Measurements from ENCODE around the gene PTPRO.

DNA sequence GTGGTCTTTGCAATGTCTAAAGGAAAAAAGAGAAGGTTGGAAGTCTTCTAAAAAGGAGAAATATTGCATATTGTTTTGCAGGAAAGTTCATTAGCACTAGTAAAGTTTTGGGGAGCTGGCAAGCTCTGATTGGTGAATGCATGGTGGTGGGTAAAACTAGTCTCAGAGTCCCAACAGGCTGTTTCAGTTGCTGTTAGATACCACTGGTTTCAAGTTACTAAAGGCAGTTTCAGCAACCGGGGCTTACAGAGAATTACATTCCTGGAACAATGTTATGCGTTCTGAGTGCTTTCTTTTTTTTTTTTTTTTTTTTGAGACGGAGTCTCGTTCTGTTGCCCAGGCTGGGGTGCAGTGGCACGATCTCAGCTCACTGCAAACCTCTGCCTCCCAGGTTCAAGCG, 258.7 kb downstream of the PTPRO start:
- TF ChIP-seq, protein P1, sequence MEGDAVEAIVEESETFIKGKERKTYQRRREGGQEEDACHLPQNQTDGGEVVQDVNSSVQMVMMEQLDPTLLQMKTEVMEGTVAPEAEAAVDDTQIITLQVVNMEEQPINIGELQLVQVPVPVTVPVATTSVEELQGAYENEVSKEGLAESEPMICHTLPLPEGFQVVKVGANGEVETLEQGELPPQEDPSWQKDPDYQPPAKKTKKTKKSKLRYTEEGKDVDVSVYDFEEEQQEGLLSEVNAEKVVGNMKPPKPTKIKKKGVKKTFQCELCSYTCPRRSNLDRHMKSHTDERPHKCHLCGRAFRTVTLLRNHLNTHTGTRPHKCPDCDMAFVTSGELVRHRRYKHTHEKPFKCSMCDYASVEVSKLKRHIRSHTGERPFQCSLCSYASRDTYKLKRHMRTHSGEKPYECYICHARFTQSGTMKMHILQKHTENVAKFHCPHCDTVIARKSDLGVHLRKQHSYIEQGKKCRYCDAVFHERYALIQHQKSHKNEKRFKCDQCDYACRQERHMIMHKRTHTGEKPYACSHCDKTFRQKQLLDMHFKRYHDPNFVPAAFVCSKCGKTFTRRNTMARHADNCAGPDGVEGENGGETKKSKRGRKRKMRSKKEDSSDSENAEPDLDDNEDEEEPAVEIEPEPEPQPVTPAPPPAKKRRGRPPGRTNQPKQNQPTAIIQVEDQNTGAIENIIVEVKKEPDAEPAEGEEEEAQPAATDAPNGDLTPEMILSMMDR (IDR thresholded peaks at IDR 0.05) = no peak
- no peak for TF ChIP-seq POLR2A (IDR thresholded peaks at IDR 0.05)

All from body of pancreas (tissue), 4 donors.